NCI-H345 (cell line): ENCODE measurements around the gene PCBP3.

ENCODE experiments used
- DNase-seq: peaks from one replicate; lab custom pipeline; 2025; lab: John Stamatoyannopoulos, UW

The PCBP3 gene

DNA sequence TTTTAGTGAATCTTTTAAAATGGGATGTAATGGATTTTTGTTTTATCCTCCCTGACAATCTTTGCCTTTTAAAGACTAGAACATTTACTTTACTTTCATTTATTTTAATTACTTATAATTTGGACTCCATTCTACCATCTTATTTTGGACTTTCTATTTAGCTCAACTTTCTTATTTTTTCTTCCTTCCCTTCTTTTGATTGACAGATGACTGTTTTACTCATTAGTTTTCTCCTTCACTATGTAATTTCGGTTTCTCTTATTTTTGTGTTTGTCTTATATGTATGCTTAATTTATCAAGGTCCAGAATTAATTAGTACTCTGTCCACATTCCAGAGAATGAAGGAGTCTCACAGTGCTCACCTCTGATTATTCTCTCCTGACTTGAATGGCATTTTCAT is 109.9 kb downstream of the PCBP3 start:
- no peak for DNase-seq

GRCh38 chr21:45756029-45756428 is 112.5 kb downstream of the PCBP3 start:
- no peak for DNase-seq

- DNase-seq = no peak
Observed at GRCh38 chr21:45756669-45757068, 113.1 kb downstream of the PCBP3 start.

- no peak for DNase-seq
Observed at GRCh38 chr21:45761704-45762103, 118.2 kb downstream of the PCBP3 start.

DNA sequence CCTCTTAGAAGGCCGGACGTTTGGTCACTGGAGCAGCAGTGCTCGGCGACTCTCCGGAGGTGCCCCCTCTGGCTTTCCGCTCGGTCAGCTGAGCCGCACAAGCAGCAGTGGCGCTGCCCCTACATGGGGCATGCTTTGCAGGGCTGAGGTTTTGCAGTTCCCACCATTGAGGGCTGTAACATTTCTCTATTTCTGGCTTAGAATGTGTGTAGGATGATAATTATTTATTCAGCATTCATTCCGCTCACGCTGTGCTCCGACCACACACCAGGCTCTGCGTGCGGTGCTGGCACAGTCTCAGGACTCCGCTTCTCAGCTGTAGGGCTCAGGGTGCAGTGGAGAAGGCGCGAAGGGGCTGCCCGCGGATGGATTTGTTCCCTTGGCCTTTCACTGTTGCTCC is 119.5 kb downstream of the PCBP3 start:
- no peak for DNase-seq

GRCh38 chr21:45763506-45763905 is 120.0 kb downstream of the PCBP3 start:
- DNase-seq = no peak

- DNase-seq = no peak
Observed at GRCh38 chr21:45764792-45765191, 121.3 kb downstream of the PCBP3 start.

DNA sequence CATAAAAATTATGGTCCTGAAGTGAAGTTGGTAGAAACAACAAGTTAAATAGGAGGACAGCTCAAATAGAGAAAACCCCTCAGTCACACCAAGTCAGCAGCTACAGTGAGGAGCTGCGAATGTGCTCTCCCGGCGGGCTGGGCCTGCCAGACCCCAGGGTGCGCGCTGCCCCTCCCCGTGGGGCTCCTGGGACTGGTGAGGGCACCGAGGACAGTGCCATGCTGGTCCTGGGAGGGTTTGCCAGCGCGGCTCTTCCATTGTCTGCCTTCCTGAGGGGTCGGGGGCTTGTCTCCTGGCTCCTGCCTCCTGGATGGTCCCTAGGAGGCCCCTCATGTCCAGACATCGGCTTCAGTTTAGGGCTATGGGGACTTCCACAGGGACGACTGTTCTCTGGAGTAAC is 121.8 kb downstream of the PCBP3 start:
- DNase-seq = no peak

DNA sequence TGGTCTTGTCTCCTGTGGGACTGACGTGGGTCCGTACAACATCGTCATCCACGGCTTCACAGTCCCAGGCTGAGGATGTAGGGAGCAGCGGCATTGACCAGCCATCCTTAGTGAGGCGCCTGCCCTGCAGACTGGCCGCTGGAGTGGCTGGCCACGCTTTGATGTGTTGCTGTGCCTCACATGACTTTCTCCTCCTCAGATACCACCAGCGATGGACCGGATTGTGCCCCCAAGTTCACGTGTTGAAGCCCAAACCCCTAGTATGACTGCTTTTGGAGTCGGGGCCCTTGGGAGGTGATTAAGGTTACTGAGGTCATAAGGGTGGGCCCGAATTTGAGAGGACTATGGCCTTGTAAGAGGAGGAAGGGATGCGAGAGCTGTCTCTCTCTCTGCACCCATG is 122.5 kb downstream of the PCBP3 start:
- DNase-seq = no peak

DNA sequence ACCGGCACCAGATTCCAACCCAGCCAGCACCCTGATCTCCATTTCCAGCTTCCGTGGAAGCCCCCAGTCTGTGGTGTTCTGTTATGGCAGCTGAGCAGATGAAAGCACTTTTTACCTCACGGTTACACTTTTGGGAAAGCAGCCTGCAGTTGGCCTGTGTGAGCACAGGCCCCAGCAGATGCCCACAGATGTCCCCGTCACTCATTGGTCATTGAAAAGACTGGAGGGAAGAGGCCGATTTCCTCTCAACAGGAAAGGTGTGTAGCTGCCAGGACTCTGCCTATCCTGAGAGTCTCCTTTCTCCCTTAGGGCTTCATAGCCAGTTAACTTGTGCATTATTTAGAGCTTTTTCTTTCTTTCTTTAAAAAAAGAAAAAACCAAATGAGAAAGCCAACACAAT is 123.0 kb downstream of the PCBP3 start:
- DNase-seq = no peak

- DNase-seq = no peak
Observed at GRCh38 chr21:45767071-45768006, 123.8 kb downstream of the PCBP3 start.

- no peak for DNase-seq
Observed at GRCh38 chr21:45768011-45768739, 124.7 kb downstream of the PCBP3 start.

GRCh38 chr21:45768740-45769048 is 125.2 kb downstream of the PCBP3 start:
- DNase-seq = no peak

GRCh38 chr21:45769294-45769693 is 125.8 kb downstream of the PCBP3 start:
- DNase-seq = peak; percentile 13

- no peak for DNase-seq
Observed at GRCh38 chr21:45769896-45770295, 126.4 kb downstream of the PCBP3 start.

DNA sequence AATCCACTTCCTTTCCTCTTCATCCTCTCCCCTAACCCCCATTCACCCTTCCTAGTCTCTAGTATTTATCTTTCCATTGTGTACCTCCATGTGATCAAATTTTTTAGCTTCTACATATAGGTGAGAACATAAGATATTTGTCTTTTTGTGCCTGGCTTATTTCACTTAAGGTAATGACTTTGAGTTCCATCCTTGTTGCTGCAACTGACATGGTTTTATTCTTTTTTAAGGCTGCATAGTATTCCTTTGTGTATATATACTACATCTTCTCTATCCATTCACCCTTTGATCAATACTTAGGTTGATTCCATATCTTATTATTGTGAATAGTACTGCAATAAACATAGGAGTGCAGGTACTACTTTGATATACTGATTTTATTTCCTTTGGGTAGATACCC is 128.7 kb downstream of the PCBP3 start:
- DNase-seq = no peak

DNA sequence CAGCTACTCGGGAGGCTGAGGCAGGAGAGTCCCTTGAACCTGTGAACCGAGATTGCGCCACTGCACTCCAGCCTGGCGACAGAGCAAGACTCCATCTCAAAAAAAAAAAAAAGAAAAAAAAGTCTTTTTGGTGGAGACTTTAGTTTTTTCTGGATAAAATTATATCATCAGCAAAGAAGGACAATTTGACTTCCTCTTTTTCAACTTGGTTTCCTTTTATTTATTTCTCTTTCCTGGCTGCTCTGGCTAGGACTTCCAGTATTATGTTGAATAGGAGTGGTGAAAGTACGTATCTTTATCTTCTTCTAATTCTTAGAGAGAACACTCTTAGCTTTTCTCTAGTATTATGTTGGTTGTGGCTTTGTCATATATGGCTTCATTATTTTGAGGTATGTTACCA is 130.8 kb downstream of the PCBP3 start:
- DNase-seq = no peak

GRCh38 chr21:45776971-45777370 is 133.4 kb downstream of the PCBP3 start:
- no peak for DNase-seq

DNA sequence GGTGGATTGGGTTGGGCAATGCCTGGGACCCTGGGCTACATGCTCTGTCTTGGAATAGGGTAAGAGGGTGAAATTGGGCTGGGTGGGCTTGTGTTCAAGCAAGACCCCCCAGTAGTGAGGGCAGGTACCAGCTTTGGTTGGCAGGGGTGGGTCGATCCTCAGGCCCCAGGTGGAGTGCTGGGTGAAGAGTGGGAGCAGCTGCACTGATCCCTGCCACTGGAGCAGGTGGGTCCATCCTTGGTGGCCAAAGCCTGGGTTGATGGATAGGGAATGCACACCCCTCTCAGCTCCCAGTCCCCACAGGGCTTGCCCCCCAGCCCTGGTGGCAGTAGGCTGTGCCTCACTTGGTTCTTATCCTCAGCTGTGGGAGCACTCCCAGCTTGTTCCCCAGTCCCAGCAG is 135.2 kb downstream of the PCBP3 start:
- no peak for DNase-seq

- DNase-seq = no peak
Observed at GRCh38 chr21:45779226-45779625, 135.7 kb downstream of the PCBP3 start.

- no peak for DNase-seq
Observed at GRCh38 chr21:45780647-45781046, 137.1 kb downstream of the PCBP3 start.

DNA sequence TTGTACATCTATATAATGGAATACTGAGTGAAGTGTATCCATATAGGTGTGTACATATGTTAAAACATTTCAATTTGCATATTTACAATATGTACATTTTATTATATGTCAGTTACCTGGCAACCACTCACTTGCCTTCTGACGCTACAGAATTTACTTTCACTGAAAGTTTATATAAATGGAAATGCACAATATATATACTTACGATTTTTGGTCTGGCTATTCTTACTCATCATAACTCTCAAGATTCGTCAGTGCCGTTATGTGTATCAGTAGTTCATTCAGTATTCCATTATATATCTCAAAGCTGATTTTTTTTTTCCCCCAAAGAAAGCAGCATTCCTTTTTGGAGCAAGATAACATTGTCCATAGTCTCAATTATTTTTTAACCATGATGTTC is 138.2 kb downstream of the PCBP3 start:
- DNase-seq = no peak

DNA sequence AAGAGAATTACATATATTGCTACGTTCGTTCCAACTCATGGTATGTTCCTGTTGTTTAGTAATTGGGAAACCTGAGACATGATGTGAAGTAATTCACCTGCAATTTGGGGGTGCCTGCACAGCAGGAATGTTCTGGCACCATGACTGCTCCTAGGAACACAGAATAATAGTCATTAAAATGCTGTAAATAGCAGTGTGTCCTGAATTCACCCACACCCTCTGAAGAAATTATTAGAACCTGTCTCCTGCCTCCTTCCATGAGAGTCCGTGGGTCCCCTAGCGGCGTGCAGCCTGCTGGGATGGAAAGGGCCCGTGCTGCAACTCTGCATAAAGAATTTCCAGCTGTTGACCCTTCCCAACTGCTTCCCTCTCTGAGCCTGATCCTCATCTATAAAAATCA is 143.1 kb downstream of the PCBP3 start:
- no peak for DNase-seq

DNA sequence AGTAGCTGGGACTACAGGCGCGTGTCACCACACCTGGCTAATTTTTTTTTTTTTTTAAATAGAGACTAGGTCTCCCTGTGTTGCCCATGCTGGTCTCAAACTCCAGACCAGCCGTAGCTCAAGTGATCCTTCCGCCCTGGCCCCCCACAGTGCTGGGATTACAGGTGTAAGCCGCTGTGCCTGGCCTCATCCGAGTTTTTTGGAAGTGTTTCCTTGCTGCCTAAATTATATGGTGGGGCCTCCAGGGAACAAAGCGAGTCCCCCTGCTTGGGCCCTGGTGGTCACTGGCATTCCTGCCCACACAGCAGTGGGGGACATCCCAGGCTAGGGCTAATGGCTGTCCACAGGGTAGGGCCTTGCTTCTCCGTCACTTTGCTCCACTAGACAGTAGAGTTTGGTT is 143.8 kb downstream of the PCBP3 start:
- no peak for DNase-seq
